GM12874 (cell line): ENCODE results near the gene NPAS2.

Experiments used
- CTCF ChIP-seq: IDR thresholded peaks from 2 replicates; pipeline ENCODE4 v1.5.1; 2011; ENCODE audit warnings: low read depth, mild to moderate bottlenecking, control low read depth, low read length, moderate library complexity; ENCODE audit not compliant: insufficient read depth

Gene NPAS2

GRCh38 chr2:100857341-100857740 lies 37.4 kb downstream of the NPAS2 start:
- TF ChIP-seq CTCF, result no peak

- no peak for TF ChIP-seq CTCF
Observed at GRCh38 chr2:100857915-100858314, 38.0 kb downstream of the NPAS2 start.

- no peak for TF ChIP-seq CTCF
Observed at GRCh38 chr2:100859902-100860301, 40.0 kb downstream of the NPAS2 start.

GRCh38 chr2:100861340-100861739 lies 41.4 kb downstream of the NPAS2 start:
- TF ChIP-seq CTCF, result no peak

GRCh38 chr2:100862081-100862480 lies 42.1 kb downstream of the NPAS2 start:
- TF ChIP-seq CTCF, result no peak

- no peak for TF ChIP-seq CTCF
Observed at GRCh38 chr2:100865816-100866460, 46.0 kb downstream of the NPAS2 start.

- no peak for TF ChIP-seq CTCF
Observed at GRCh38 chr2:100868083-100868482, 48.1 kb downstream of the NPAS2 start.
